Sciatic nerve (tissue), 2 donors: ENCODE results near the gene TP53INP2. TPM values are rescaled to one million over a fixed set of nuclear protein-coding genes. Genes with fewer than 3 reads are reported as not detected.
A peak's percentile ranks its signal among the peaks of the same experiment; 100 is the strongest.
"Not testable (repeated sequence)": the region's sequence is repeated elsewhere in the genome, so short reads cannot be mapped to it uniquely, and the experiment has no call there.

Experiments used
- ATAC-seq: fragments of 200-7000 bp; cut with Tn5 transposase; one replicate; pipeline ENCODE4 v1.9.1; 2020; ENCODE audit warnings: mild to moderate bottlenecking, moderate library complexity
- DNase-seq: peaks from one replicate; pipeline ENCODE4 v3.0.0-alpha.2; 2020; ENCODE audit warnings: low spot score
- intact Hi-C: fragments of 100-400 bp; cut with DNase I; formaldehyde crosslinking; loops from one replicate; pipeline ENCODE4 v1.14.2; 2022
- total RNA-seq: library from RNA; stranded (reverse); fragmentation: NEBNext Ultra II Directional; extraction: Animal tissue kit (Norgen Biotek cat#: 25700); gene quantifications from one replicate; pipeline ENCODE4 v1.2.1, GENCODE V29; 2021
- donor health status: DM: no; HTN: no; CAD: no.
- donor health status: DM: no; HTN: no; CAD: no.

The TP53INP2 gene
- total RNA-seq, 1 donor from 2014 or later: 36.9 TPM

- peak; percentile 5 for ATAC-seq
- intact Hi-C loops: loop anchor here (10.0 kb wide), 1 partner anchor 119 kb away; no protein-coding TSS in a partner anchor
- DNase-seq: no peak
Observed at GRCh38 chr20:34703424-34704176, 544 bp upstream of the TP53INP2 start.

- no peak for ATAC-seq
- intact Hi-C loops: loop anchor here (10.0 kb wide), 1 partner anchor 120 kb away; no protein-coding TSS in a partner anchor
- DNase-seq: no peak
Observed at GRCh38 chr20:34705008-34705396, 858 bp downstream of the TP53INP2 start.

DNA sequence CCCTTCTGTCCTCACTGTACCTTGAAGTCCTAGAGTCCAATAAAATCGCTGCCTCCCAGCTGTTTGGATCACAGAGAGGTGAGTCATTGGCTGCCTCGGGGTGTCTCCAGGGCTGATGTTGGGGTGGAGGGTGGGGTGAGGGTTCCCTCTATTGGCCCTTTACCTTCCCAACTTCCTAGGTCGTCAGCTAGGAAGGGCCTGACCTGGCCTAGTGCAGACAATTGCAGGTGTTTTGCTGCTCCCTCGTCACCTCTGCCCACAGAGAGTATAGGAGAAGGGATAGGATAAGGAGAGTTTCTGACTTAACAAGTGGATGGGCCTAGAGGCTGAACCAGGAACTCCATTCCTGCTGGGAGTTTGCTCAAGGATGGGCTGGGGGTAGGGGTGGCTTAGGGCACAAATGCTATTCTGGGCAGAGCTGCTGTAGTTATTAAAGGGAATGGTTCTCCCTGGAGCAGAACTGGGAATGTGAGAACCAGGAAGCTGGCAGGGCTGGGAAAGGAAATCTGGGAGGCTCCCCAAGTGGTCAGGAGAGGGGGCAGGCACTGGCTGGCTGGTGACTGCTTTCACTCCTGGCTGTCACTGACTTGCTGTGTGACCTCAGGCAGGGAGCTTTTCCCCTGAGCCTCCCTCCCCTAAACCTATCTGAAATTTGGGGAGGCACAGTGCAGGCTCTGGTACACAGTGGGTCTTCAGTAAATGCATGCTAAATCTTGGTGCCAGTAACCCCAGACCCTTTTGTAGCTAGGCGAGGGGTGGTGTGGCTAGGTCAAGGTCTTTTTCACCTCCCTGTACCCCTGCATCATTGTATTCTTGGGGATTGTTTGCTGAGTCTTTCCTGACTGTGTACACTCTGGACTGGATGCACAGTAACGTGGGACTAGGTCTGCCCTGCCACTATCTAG lies 1.5 kb downstream of the TP53INP2 start:
- intact Hi-C loops: loop anchor here (10.0 kb wide), 1 partner anchor 121 kb away; no protein-coding TSS in a partner anchor
- peak; percentile 52 for DNase-seq
- no peak for ATAC-seq

GRCh38 chr20:34706302-34706875 lies 2.2 kb downstream of the TP53INP2 start:
- intact Hi-C loops: loop anchor here (10.0 kb wide), 1 partner anchor 122 kb away; no protein-coding TSS in a partner anchor
- DNase-seq (peak; percentile 18), ATAC-seq (no peak)

DNA sequence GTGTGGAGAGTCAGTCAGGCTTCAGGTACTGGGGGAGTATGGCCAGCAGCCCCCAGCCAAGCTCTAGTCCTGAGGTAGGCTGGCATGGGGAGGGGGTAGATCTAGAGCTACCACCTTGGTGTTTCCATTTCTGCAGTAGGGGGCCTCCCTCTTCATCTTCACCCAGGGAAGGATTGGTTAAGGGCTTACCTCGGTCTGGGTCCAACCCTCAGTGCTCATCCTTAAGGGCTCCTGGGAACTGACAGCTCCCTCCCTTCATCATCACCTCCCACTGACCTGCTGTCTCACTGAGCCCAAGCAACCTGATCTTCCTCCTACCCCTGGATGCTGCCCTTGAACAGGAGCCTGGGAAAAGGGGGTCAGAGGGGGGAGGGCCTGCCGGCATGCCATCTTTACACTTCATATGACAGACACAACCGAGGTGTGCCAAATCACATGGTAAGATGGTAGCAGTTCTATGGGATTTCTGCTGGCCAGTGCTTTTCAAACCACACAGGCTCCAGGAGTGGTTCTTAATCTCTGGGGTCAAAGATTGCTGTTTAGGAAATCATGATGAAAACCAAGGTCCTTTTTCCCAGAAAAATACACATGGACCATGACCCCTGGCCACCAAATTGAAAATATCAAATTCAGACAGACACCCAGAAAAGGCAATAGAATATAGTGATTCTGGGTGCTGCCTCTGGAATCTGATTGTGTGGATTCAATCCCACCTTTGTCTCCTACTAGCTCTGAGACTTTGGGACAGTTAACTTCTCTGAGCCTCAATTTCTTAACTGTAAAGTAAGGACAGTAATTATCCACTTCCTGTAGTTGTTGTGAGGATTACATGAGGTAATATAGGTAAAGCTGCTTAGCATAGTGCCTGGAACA lies 3.0 kb downstream of the TP53INP2 start:
- ATAC-seq: no peak
- DNase-seq: peak; percentile 47
- intact Hi-C loops: loop anchor here (10.0 kb wide), 1 partner anchor 122 kb away; no protein-coding TSS in a partner anchor

- intact Hi-C loops: loop anchor here (10.0 kb wide), 1 partner anchor 124 kb away; no protein-coding TSS in a partner anchor
- DNase-seq: peak; percentile 79
- peak; percentile 40 for ATAC-seq
Observed at GRCh38 chr20:34708621-34709043, 4.5 kb downstream of the TP53INP2 start.

DNA sequence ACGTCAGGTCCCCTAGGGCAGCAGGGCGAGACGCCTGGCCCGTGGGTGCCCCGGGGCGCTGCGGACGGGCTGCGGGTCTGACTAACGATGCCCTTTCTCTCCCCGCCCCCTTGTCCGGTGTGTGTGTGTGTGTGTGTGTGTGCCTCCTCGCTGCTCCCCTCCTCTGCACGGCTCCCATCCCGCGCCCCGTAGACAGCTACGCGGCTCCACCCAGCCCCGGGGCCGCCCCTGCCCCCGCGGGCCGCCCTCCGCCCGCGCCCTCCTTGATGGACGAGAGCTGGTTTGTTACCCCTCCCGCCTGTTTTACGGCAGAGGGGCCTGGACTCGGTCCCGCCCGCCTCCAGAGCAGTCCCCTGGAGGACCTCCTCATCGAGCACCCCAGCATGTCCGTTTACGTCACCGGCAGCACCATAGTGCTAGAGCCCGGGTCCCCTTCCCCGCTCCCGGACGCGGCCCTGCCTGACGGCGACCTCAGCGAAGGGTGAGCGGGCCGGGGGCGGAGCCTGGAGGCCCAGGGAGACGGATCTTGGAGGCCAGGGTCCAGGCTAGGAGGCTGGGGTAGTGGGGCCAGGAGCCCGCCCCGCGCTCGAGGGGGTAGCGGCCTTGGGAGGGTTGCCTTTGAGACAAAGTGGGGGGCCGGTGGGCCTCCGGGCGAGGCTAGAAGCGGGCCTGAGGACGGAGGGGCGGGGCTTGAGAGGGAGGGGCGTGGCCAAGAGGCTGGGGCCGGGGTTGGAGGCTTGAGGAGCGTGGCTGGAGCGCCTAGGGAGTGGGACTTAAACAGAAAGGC lies 5.1 kb downstream of the TP53INP2 start:
- peak; percentile 94 for DNase-seq
- intact Hi-C loops: loop anchor here (10.0 kb wide), 1 partner anchor 124 kb away; no protein-coding TSS in a partner anchor
- peak; percentile 90 for ATAC-seq

DNA sequence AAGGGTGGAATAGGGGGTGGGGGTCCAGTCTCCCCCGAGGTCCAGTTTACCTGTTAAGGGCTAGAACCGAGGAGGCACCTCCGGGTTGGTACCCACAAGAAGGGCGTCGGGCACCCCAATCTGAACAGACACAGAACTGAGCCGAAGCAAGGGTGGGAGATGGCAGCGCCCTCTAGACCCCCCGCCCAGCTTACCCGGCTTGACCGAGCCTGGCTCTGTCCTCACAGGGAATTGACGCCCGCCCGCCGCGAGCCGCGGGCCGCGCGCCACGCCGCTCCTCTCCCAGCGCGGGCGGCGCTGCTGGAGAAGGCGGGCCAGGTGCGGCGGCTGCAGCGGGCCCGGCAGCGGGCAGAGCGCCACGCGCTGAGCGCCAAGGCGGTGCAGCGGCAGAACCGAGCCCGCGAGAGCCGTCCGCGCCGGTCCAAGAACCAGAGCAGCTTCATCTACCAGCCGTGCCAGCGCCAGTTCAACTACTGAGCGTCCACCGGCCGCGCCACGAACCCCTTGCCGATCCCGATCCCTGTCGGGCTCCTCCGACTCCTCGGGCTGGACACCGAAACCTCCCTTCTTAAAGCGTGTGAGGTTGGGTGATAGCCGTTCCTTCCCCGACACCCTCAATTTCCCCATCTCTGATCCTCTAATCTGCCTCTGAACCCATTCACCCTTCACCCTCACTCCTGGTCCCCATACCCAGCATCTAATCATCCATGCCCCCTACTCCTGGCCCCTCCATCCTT lies 5.9 kb downstream of the TP53INP2 start:
- peak; percentile 70 for DNase-seq
- intact Hi-C loops: loop anchor here (10.0 kb wide), 2 partner anchors 125 to 395 kb away; no protein-coding TSS in a partner anchor
- ATAC-seq: peak; percentile 77

GRCh38 chr20:34710568-34710839 lies 6.4 kb downstream of the TP53INP2 start:
- ATAC-seq: no peak
- DNase-seq: no peak
- intact Hi-C loops: loop anchor here (10.0 kb wide), 1 partner anchor 396 kb away; no protein-coding TSS in a partner anchor

- intact Hi-C loops: loop anchor here (10.0 kb wide), 1 partner anchor 396 kb away; no protein-coding TSS in a partner anchor
- ATAC-seq (no peak), DNase-seq (peak; percentile 51)
Observed at GRCh38 chr20:34710861-34711574, 6.9 kb downstream of the TP53INP2 start.

GRCh38 chr20:34711813-34712430 lies 7.8 kb downstream of the TP53INP2 start:
- intact Hi-C loops: loop anchor here (10.0 kb wide), 1 partner anchor 397 kb away; no protein-coding TSS in a partner anchor
- ATAC-seq (no peak), DNase-seq (no peak)

- ATAC-seq: no peak
- intact Hi-C loops: loop anchor here (10.0 kb wide), 1 partner anchor 398 kb away; no protein-coding TSS in a partner anchor
- no peak for DNase-seq
Observed at GRCh38 chr20:34712525-34713192, 8.5 kb downstream of the TP53INP2 start.

GRCh38 chr20:34713194-34713943 lies 9.2 kb downstream of the TP53INP2 start:
- intact Hi-C loops: loop anchor here (10.0 kb wide), 1 partner anchor 399 kb away; no protein-coding TSS in a partner anchor
- ATAC-seq (no peak), DNase-seq (no peak)

GRCh38 chr20:34713944-34714515 lies 9.9 kb downstream of the TP53INP2 start:
- peak; percentile 26 for DNase-seq
- intact Hi-C loops: loop anchor here (10.0 kb wide), 1 partner anchor 399 kb away; no protein-coding TSS in a partner anchor
- not testable (repeated sequence) for ATAC-seq
